WERI-Rb-1 (cell line): ENCODE data around the gene CCNB2.

Experiments
- DNase-seq: peaks from one replicate; pipeline ENCODE4 v3.0.0-alpha.2; 2020
- H3K27ac ChIP-seq: fragments of 250-450 bp; sonication (Bioruptor Pico); 2 replicates; pipeline ENCODE4 v1.5.1; 2020; ENCODE audit warnings: mild to moderate bottlenecking, moderate library complexity
- H3K27me3 ChIP-seq: fragments of 250-450 bp; sonication (Bioruptor Pico); 2 replicates; pipeline ENCODE4 v1.5.1; 2021; ENCODE audit warnings: mild to moderate bottlenecking, low read depth, moderate library complexity; ENCODE audit not compliant: insufficient read depth, severe bottlenecking
- H3K36me3 ChIP-seq: fragments of 250-450 bp; sonication (Bioruptor Pico); 2 replicates; pipeline ENCODE4 v1.5.1; 2020; ENCODE audit warnings: mild to moderate bottlenecking, moderate library complexity
- H3K4me3 ChIP-seq: 2 replicates; pipeline ENCODE4 v1.5.1; 2011; ENCODE audit warnings: low read depth, mild to moderate bottlenecking, control low read depth, low read length
- H3K9me3 ChIP-seq: fragments of 250-450 bp; sonication (Bioruptor Pico); 2 replicates; pipeline ENCODE4 v1.5.1; 2021; ENCODE audit warnings: mild to moderate bottlenecking, moderate library complexity; ENCODE audit not compliant: severe bottlenecking
- TF ChIP-seq, protein P1 (sequence below): IDR thresholded peaks from 2 replicates; pipeline ENCODE4 v1.5.1; 2011; ENCODE audit warnings: low read depth, mild to moderate bottlenecking, control low read depth, inconsistent platforms, low read length

CCNB2 gene

DNA sequence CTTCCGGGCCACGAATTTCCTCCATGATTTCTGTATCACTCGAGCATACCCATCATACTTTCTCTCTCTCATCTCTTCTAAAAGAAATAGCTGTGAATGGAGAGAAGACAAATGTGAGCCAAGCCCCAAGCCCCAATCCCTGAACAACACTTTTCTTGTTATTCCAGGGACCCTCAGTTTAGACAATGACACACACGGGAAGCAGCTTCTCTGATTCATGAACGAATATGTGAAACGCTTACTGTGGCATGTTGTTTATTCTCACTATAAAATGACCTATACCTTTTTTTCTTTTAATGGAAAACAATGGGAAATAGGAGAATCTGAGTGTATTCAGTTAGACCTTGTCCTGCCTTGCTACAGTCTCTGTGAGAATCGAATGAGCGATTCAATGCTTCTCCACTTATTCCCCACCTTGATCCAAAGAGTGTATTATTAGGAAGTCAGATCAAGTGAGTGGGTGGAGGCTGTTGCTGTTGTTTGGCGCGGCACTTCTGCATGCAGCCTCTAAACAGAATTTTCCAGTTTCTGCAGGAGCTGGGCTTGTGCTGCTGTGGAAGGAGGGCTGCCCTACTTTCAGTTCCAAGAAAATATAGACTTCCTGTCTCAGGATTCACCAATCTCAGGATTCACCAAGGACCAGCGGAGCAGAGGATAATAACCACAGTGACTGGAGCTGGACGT is 69.3 kb downstream of the CCNB2 start:
- H3K27me3 ChIP-seq: no peaks in the 10 kb centered on the region
- H3K36me3 ChIP-seq: no peaks in the 10 kb centered on the region
- no peak overlapping the region for H3K27ac ChIP-seq
- no peak overlapping the region for H3K4me3 ChIP-seq
- TF ChIP-seq, protein P1, sequence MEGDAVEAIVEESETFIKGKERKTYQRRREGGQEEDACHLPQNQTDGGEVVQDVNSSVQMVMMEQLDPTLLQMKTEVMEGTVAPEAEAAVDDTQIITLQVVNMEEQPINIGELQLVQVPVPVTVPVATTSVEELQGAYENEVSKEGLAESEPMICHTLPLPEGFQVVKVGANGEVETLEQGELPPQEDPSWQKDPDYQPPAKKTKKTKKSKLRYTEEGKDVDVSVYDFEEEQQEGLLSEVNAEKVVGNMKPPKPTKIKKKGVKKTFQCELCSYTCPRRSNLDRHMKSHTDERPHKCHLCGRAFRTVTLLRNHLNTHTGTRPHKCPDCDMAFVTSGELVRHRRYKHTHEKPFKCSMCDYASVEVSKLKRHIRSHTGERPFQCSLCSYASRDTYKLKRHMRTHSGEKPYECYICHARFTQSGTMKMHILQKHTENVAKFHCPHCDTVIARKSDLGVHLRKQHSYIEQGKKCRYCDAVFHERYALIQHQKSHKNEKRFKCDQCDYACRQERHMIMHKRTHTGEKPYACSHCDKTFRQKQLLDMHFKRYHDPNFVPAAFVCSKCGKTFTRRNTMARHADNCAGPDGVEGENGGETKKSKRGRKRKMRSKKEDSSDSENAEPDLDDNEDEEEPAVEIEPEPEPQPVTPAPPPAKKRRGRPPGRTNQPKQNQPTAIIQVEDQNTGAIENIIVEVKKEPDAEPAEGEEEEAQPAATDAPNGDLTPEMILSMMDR: no peak
- no peaks in the 10 kb centered on the region for H3K9me3 ChIP-seq
- DNase-seq: no peak
